Stimulated activated CD8-positive, alpha-beta memory T cell treated with anti-CD3 and anti-CD28 coated beads, Interleukin-4, amount 100 ng/mL, for 4 hours (primary cell): ENCODE measurements around the gene RNU6-9.

Source experiments
- DNase-seq, 2 donors: peaks; one replicate each; pipeline ENCODE4 v3.0.0-alpha.2; 2020; ENCODE audit warnings: low read depth in 2 of 2, low spot score in 1 of 2

RNU6-9 gene

GRCh38 chr19:897442-898039, 4.3 kb downstream of the RNU6-9 start:
- no peak for DNase-seq

- DNase-seq, result no peak
Measured at GRCh38 chr19:898663-899062, 5.4 kb downstream of the RNU6-9 start.

DNA sequence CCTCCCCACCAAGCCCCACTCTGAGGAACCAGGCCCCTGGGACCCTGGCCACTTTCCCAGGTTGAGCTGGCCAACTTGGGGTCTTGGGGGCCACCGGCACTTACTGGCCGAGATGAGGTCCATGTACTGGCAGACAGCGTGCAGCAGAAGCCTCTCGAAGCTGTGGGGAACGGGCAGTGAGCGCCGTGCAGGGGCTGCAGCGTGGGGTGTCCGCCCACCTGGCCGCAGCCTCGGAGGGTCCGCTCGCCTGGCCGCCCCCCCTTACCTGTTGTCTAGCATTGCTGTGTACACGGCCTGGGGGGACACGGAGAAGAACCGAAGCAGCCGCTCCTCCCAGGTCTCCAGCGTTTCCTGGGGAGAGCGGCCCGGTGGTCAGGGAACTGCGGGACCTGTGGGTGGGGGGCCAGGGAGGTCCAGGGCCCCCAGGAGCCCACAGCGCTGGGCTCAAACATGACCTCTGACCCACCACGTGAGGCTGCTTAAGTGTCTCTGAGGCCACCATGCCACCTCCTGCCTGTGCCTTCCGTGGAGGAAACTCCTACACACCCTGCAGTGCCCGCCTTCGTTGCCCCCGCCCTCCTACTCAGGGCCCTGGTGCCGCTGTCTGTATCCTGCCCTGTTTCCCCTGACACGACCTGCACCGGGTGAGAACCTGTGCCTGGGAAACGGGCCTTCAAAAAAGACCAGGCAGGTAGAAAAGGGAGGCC, 6.2 kb downstream of the RNU6-9 start:
- DNase-seq, result no peak

DNA sequence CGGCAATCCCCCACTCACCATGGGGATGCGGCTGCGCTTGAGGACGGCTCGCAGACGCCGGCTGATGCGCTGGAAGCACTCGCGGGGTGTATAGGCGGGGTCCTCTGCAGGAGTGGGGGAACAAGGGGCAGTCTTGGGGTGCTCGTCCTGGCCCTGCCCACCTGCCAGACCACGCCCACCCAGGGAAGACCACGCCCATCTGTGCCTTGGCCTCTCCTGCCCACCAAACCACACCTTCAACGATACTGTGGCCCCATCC, 6.7 kb downstream of the RNU6-9 start:
- no peak for DNase-seq

- DNase-seq, result no peak
Measured at GRCh38 chr19:900302-901111, 7.2 kb downstream of the RNU6-9 start.

- no peak for DNase-seq
Measured at GRCh38 chr19:901216-902092, 8.2 kb downstream of the RNU6-9 start.

DNA sequence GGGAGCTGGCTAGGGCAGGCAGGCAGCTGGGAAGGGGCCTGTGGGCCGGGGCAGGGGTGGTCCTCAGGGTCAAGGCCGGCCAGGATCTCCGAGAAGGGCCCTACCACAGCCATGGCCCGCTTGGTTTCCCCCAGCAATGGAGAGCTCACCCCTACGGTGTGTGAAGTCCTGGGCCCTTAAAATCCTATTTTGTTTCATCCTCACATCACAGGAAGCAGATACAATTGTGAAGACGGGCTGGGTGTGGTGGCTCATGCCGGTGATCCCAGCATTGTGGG, 8.7 kb downstream of the RNU6-9 start:
- no peak for DNase-seq

DNA sequence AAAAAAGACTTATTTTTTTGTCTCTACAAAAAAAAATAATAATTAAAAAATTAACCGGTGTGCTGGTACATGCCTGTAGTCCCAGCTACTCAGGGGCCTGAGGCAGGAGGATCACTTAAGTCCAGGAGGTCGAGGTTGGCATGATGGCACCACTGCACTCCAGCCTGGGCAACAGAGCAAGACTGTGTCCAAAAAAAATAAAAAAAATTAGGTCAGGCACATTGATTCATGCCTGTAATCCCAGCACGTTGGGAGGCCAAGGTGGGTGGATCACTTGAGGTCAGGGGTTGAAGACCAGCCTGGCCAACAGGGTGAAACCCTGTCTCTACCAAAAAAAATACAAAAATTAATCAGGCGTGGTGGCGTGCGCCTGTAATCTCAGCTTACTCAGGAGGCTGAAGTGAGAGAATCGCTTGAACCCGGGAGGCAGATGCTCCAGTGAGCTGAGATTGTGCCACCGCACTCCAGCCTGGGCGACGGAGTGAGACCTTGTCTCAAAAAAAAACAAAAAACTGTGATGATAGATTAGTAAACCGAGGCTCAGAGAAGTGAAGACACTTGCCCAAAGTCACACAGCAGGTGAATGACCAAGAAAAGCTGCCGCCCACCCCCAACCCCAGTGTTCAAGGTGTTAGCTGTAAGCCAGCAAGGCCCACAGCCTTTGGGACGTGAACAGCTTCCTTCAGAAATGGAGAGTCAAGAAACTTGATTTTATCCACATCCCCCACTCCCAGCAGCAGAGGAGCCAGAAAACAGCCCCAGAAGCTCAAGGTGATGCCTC, 9.4 kb downstream of the RNU6-9 start:
- no peak for DNase-seq

- DNase-seq, result no peak
Measured at GRCh38 chr19:903266-903797, 10.0 kb downstream of the RNU6-9 start.

- no peak for DNase-seq
Measured at GRCh38 chr19:904545-904944, 11.3 kb downstream of the RNU6-9 start.

DNA sequence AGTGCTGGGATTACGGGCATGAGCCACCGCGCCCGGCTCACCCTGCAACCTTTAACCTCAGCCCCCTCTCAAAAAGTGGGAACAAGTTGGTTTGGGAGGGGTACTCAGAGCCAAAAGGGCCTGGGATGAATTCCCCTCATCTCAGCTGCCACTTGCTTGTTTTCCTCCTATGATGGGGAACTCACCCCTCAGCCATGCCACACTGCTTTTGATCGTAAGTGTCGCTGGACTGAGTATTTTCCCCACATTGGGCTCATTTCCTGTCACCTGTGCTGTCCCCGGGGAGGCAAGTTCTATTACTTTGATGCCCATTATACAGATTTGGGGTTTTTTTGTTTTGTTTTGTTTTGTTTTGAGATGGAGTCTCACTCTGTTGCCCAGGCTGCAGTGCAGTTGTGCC, 13.2 kb downstream of the RNU6-9 start:
- DNase-seq, result no peak

DNA sequence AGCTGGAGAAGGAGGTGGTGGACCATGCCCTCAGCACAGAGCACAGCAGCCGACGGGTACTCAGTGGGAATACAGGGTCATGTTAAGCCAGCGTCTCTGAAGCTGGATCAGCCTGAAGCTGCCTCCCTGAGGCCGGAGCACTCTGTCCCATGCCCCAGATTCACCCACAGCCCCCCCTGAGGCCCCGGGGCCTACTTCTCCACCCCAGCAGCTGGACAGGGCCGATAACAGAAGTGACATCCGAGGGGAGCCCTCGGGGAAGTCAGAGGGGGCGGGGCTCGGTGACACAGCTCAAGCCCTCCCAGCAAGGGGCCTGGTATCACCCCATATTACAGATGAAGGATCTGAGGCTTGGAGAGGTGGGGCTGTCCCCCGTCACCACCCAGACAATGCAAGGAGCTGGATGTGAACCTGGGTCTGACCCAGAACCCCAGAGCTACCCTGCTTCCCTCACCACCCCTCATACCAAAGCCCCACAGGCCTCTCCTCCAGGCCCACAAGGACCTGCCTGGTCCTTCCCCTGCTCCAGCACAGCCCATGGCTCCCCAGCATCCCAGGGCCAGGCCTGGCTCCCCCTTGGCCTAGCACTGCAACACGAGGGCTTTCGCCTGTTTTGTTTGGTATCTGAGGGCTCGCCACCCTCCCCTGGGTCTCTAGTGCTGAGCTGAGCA, 14.0 kb downstream of the RNU6-9 start:
- DNase-seq, result no peak

- DNase-seq, result no peak
Measured at GRCh38 chr19:911197-912033, 18.1 kb downstream of the RNU6-9 start.

DNA sequence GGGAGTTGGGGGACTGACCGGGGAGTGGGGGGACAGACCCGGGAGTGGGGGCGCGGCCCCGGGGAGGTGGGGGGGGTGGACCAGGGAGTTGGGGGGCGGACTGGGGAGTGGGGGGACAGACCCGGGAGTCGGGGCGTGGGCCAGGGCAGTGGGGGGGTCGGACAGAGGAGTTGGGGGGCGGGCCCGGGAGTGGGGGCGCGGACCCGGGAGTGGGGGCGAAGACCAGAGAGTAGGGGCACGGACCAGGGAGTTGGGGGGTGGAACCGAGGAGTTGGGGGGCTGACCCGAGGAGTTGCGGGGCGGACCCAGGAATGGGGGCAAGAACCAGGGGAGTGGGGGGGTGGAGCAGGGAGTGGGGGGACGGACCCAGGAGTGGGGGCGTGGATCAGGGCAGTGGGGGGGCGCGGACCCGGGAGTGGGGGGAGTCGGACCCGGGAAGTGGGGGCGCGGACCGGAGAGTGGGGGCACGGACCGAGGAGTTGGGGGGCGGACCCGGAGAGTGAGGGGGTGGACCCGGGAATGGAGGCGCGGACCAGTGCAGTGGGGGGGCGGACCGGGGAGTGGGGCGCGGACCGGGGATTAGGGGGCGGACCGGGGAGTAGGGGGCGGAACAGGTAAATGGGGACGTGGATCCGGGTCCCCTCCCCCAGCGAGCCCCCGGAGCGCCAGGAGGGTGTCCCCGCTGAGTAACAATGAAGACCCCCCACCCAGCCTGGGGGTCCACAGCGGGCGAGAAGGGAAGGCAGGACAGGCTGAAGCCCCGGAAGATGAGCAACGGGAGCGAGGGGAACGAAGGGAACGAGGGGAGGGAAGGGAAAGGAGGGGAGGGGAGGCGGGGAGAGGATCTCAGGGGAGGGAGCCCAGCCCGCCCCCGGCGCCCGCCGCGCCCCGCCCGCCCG, 19.1 kb downstream of the RNU6-9 start:
- no peak for DNase-seq

DNA sequence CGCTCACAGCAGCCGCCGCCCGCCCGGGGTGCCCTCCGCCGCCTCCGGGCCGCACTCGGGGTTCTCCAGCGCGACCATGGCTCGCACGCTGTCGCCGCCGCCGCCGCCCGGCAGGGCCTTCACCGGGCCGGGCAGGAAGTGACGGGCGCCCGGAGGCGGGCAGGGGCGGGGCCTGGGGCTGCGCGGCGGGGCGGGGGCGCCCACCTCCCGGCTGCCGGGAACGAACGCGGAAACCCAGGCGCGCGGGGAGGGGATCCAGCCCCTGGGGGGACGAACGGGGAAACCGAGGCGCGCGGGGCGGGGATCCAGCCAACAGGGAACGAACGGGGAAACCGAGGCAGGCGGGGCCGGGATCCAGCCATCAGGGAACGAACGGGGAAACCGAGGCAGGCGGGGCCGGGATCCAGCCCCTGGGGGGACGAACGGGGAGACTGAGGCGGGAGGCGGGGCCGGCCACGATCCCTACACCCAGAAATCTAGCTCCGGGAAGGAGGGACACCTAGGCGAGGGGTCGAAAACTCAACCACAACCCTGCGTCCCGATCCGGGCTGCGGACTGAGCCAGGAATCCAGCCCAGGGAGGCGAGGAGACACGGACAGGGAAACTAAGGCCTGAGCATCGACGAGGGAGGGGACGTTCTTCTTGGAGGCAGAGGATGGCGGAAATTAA, 19.9 kb downstream of the RNU6-9 start, which contains the start of gene R3HDM4:
TSS of gene R3HDM4 (minus strand) at position 140 of the 669 bp plus-strand sequence. CDS start at position 78, 62 bp downstream.
- DNase-seq, result peak; percentile 60 to 71

GRCh38 chr19:916645-917322, 23.5 kb downstream of the RNU6-9 start:
- no peak for DNase-seq
